GM18519 (cell line): Measurements from ENCODE around the gene SMG9.

Experiments used
- ATAC-seq: cut with Tn5 transposase; IDR thresholded peaks from one replicate; pipeline ENCODE4 v1.9.1; 2021; ENCODE audit warnings: mild to moderate bottlenecking, moderate library complexity; ENCODE audit not compliant: unreplicated experiment, low FRiP score

Gene SMG9, protein sequence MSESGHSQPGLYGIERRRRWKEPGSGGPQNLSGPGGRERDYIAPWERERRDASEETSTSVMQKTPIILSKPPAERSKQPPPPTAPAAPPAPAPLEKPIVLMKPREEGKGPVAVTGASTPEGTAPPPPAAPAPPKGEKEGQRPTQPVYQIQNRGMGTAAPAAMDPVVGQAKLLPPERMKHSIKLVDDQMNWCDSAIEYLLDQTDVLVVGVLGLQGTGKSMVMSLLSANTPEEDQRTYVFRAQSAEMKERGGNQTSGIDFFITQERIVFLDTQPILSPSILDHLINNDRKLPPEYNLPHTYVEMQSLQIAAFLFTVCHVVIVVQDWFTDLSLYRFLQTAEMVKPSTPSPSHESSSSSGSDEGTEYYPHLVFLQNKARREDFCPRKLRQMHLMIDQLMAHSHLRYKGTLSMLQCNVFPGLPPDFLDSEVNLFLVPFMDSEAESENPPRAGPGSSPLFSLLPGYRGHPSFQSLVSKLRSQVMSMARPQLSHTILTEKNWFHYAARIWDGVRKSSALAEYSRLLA

DNA sequence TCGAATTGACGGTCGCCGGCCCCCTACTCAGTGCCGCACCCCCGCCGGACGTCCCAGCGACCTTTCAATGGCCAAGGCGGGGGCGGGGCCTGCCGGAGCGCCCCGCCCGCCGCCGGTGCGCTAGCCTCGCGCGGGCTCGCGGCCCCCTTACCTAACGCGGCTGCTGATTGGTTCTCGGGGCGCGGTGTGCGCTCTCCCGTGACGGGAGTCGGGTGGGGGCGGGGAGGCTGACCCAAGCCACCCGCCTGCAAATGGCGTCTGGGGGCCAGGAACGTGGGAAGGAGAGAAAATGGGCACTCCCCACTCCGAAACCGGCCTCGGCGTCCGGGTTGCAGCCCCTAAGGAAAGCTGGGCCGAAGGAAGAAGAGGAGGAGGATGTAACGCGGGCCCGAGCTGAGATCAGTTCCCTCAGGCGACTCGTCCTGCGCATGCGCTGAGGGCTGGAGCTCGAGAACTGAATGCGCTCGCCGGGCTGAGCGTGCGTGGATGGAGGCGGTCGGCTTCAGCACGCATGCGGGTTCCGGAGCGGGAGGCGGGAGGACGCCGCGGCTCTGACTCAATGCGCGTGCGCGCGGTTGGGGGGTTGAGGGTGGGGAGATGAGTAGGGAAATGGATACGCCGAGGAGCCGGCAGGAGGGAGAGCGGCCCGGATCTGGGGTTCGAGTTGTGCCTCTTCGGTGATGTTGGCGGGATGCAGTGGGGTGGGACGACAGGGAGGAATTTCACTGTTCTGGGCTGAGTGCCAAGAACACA, at the start of gene SMG9:
SMG9 (minus strand) TSS at position 460 of the 753 bp plus-strand sequence. CDS start 4,221 bp downstream, outside the sequence.
- peak; percentile 38 for ATAC-seq

GRCh38 chr19:43804432-43804831, 49.7 kb upstream of the SMG9 start:
- no peak for ATAC-seq

- no peak for ATAC-seq
These were observed 47.6 kb upstream of the SMG9 start, which contains the start of gene LYPD5 for GRCh38 chr19:43802216-43802951. Gene LYPD5 (minus strand): TSS chr19:43802447. CDS start chr19:43802380, 67 bp downstream.

GRCh38 chr19:43799502-43800142, 44.9 kb upstream of the SMG9 start:
- ATAC-seq: no peak

DNA sequence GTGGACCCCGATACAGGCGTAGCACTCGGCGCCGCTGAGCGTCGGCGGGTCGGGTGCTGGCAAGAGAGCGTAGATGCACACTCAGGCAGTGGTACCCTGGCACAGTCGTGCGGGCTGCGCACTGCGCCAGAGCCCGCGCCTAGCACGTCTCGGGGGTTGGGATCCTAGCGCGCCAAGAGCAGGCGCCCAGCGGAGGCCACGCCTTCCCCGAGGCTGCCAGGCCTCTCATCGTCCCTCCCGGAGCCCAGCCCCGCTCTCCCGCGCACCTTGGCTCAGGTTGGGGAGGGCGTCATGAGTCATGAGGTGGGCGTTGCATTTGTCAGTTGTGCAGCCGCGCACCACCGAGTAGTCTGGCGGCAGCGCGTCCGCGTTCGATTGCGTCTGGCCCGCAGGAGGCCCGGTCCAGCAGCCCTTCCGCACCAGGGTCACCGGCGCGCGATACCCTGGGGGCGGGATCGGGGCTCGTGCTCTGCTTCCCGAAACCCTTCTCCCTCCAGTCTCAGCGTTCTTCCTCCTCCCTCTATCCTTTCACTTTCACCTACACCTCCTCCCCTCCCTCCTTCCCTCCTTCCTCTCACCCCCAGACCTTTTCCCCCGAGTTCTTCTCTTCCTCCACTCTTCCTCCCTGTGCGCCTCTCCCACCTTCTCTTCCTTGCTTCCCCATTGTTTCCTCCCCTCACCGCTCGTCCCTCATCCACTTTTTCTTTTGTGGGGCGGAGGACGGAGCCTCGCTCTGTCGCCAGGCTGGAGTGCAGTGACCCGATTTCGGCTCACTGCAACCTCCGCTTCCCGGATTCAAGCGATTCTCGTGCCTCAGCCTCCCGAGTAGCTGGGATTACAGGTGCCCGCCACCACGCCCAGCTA, 44.0 kb upstream of the SMG9 start:
- ATAC-seq: no peak

DNA sequence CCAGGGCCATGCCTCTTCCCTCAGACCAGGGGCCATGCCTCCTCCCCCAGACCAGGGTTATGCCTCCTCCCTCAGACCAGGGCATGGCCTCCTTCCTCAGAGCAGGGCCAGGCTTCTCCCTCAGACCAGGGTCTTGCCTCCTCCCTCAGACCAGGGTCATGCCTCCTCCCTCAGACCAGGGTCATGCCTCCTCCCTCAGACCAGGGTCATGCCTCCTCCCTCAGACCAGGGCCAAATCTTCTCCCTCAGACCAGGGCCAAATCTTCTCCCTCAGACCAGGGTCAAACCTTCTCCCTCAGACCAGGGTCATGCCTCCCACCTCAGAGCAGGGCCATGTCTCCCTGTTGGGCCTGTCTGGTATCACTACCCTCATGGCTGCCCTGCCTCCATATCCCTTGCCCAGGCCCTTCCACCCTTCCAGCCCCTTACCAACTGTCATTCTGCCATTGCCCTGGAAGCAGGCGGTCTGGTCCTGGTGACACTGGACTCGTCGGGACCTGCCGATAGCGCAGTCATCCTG, 43.3 kb upstream of the SMG9 start:
- no peak for ATAC-seq

DNA sequence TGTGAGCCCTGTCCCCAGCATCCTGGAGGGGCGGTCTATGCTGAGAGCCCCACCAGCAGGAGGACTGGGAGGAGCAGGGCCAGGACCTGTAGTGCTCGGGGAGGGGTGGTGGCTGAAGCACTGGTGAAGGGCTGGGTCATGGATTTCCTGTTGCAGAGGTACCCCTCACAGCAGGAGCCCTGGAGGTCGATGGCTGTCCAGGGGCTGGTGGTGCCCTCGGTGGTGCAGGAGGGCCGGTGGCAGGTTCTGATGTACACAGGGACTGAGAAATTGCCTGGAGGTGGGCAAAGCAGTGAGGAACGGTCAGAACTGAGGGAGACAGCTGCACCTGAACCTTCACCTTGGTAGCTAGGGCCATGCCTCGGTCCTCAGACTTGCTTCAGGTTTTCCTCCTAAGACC, 42.8 kb upstream of the SMG9 start:
- ATAC-seq: no peak

DNA sequence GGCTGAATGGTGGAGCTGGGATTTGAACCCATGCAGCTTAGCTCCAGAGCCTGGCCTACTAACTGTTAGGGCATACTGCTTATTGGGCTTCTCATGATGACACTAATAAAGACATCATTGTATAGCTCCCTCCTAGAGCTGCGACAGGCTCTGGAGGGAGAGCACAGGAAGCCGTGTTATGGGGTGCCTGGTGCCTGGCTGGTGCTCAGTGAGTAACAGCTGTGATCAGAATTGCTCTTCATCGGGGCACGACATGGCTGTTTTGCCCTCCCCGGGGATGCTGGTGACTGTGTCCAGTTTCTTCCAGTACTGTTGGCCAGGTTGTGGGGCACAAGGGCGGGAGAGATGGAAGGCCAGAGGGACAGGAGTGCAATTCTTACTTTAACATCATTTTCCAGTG, 42.4 kb upstream of the SMG9 start:
- ATAC-seq: no peak

DNA sequence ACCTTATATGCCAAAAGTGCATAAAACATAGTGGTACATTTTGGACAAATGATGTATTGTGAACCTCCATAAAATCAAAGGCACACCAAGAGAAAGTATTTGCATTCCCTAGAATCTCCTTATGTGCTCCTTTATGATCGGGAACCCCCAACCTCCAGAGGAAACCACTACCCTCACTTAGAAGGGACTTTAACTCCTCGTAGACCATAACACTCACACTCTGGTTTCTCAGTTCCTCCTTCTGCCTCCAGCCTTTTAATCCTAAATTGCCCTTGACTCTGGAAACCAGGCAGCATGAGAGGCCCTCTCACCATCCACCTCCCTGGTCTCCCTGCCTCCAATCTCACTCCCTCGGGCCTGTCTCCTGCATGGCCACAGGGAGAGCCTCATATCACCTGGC, 35.8 kb upstream of the SMG9 start:
- no peak for ATAC-seq

- no peak for ATAC-seq
These were observed 34.3 kb upstream of the SMG9 start for GRCh38 chr19:43789029-43789428.

GRCh38 chr19:43786665-43787064, 31.9 kb upstream of the SMG9 start:
- no peak for ATAC-seq

- no peak for ATAC-seq
These were observed 30.4 kb upstream of the SMG9 start for GRCh38 chr19:43784981-43785808.

GRCh38 chr19:43784241-43784980, 29.6 kb upstream of the SMG9 start:
- no peak for ATAC-seq

DNA sequence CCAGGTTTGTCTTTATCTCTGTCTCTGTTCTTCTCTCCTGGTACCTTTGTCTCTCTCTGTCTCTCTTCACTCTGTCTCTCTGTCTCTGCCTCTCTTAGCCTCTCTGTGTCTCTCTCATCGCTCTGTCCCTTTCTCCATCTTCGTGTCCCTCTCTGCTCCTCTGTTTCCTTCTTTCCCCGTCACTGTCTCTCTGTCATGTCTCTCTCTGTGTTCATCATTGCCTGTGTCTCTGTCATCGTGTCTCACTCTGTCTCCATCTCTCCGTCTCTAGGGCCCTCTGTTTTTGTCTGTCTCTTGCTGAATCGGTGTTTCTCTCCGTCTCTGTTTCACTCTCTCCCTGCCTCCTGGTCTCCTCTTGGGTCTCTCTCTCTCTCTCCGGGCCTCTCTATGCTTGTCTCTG, 28.9 kb upstream of the SMG9 start:
- ATAC-seq: no peak

DNA sequence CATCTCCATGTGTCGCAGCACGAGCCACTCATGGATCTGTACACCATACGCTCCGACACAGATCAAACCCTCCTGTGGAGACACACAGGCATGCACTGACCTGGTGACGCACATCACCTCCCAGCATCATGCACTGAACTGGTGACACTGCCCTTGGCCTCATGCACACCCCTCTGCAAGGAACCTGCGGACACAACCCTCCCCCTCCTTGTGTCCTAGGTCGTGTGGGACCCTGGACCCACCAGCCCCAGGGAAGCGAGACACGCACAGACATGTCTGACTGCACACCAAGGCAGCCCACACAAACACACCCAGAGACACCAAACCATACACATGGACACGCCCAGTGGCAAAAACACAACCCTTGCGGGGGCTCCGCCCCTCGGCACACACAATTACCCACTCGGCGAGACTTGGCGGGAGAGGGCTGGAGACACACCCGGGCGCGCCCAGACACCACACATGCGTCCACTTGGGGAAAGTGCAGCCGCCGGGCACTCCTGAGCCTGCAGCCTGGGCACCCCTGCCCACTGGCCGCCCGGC, 28.0 kb upstream of the SMG9 start:
- no peak for ATAC-seq

DNA sequence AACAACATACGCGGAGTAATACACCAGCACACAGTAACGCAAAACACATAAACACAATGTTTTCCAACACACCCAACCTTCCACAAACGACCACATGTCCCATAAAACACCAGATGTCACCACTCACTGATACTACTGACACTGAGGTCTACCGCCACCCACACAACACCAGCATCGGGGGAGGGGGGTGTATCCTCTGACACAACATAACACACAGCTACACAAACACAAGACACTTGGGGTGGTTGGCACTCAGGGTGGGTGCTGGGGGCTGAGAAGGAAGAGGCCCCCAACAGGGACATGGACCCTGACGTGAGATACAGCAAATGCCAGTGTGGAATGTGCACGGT, 27.5 kb upstream of the SMG9 start:
- no peak for ATAC-seq

- ATAC-seq: no peak
These were observed 27.0 kb upstream of the SMG9 start for GRCh38 chr19:43781630-43782310.
